ENCODE results near the gene ZNF853.

ZNF853 gene

GRCh38 chr7:6640246-6640721 is 24.9 kb downstream of the ZNF853 start:
- peaks cover 0 to 9% of the 10 kb centered on the region in 2 donors for H3K9me3 Mint-ChIP-seq
- DNase-seq (no peak), ATAC-seq (no peak)
- H3K4me3 Mint-ChIP-seq = no peak overlapping the region
- H3K27ac Mint-ChIP-seq = peak overlapping the region; percentile 55
- no peaks in the 10 kb centered on the region for H3K27me3 Mint-ChIP-seq
- H3K4me1 Mint-ChIP-seq = peaks cover 48% of the 10 kb centered on the region

- ATAC-seq (no peak), DNase-seq (no peak)
- Mint-ChIP-seq H3K27ac (peak overlapping the region in 1 of 2 donors; percentile 50), H3K4me1 (peaks cover 43% of the 10 kb centered on the region), H3K27me3 (no peaks in the 10 kb centered on the region), H3K9me3 (peaks cover 0 to 9% of the 10 kb centered on the region in 2 donors), H3K4me3 (no peak overlapping the region)
Measured at GRCh38 chr7:6641305-6642035, 26.1 kb downstream of the ZNF853 start.

GRCh38 chr7:6642239-6642839 is 26.9 kb downstream of the ZNF853 start:
- Mint-ChIP-seq H3K4me3 (no peak overlapping the region), H3K27ac (peak overlapping the region in 1 of 2 donors; percentile 88), H3K4me1 (peaks cover 41% of the 10 kb centered on the region), H3K9me3 (peaks cover 0 to 9% of the 10 kb centered on the region in 2 donors), H3K27me3 (no peaks in the 10 kb centered on the region)
- no peak for DNase-seq
- ATAC-seq = no peak

- DNase-seq (no peak), ATAC-seq (no peak)
- no peak overlapping the region for H3K4me3 Mint-ChIP-seq
- H3K27ac Mint-ChIP-seq = peak overlapping the region; percentile 37 to 74
- no peaks in the 10 kb centered on the region for H3K27me3 Mint-ChIP-seq
- peaks cover 0 to 9% of the 10 kb centered on the region in 2 donors for H3K9me3 Mint-ChIP-seq
- peaks cover 37% of the 10 kb centered on the region for H3K4me1 Mint-ChIP-seq
Measured at GRCh38 chr7:6642861-6643640, 27.6 kb downstream of the ZNF853 start.

GRCh38 chr7:6643915-6644625 is 28.7 kb downstream of the ZNF853 start:
- Mint-ChIP-seq H3K9me3 (peaks cover 0 to 9% of the 10 kb centered on the region in 2 donors), H3K4me1 (peaks cover 26% of the 10 kb centered on the region), H3K4me3 (no peak overlapping the region), H3K27me3 (no peaks in the 10 kb centered on the region), H3K27ac (peak overlapping the region in 1 of 2 donors; percentile 37)
- ATAC-seq = peak; percentile 16
- DNase-seq = no peak

GRCh38 chr7:6644728-6645127 is 29.3 kb downstream of the ZNF853 start:
- Mint-ChIP-seq H3K27me3 (no peaks in the 10 kb centered on the region), H3K27ac (no peak overlapping the region), H3K4me1 (peaks cover 20% of the 10 kb centered on the region), H3K9me3 (peaks cover 0 to 8% of the 10 kb centered on the region in 2 donors), H3K4me3 (no peak overlapping the region)
- ATAC-seq = no peak
- no peak for DNase-seq

GRCh38 chr7:6646465-6646864 is 31.1 kb downstream of the ZNF853 start:
- Mint-ChIP-seq H3K27me3 (no peaks in the 10 kb centered on the region), H3K9me3 (peaks cover 0 to 9% of the 10 kb centered on the region in 2 donors), H3K4me3 (no peak overlapping the region), H3K4me1 (peaks cover 9% of the 10 kb centered on the region), H3K27ac (peak overlapping the region in 1 of 2 donors; percentile 91)
- DNase-seq (no peak), ATAC-seq (no peak)

- peak overlapping the region in 1 of 2 donors; percentile 27 for H3K27ac Mint-ChIP-seq
- peaks cover 0 to 9% of the 10 kb centered on the region in 2 donors for H3K9me3 Mint-ChIP-seq
- ATAC-seq (peak; percentile 8), DNase-seq (no peak)
- no peaks in the 10 kb centered on the region for H3K27me3 Mint-ChIP-seq
- no peak overlapping the region for H3K4me3 Mint-ChIP-seq
- H3K4me1 Mint-ChIP-seq = peaks cover 4% of the 10 kb centered on the region
Measured at GRCh38 chr7:6647080-6647479, 31.7 kb downstream of the ZNF853 start.

GRCh38 chr7:6647541-6647940 is 32.1 kb downstream of the ZNF853 start:
- Mint-ChIP-seq H3K27ac (no peak overlapping the region), H3K9me3 (peaks cover 0 to 9% of the 10 kb centered on the region in 2 donors), H3K27me3 (no peaks in the 10 kb centered on the region), H3K4me3 (no peak overlapping the region), H3K4me1 (no peaks in the 10 kb centered on the region)
- no peak for ATAC-seq
- no peak for DNase-seq

- Mint-ChIP-seq H3K9me3 (peaks cover 0 to 9% of the 10 kb centered on the region in 2 donors), H3K27me3 (no peaks in the 10 kb centered on the region), H3K4me3 (no peak overlapping the region), H3K27ac (peak overlapping the region in 1 of 2 donors; percentile 5), H3K4me1 (no peaks in the 10 kb centered on the region)
- ATAC-seq = no peak
- no peak for DNase-seq
Measured at GRCh38 chr7:6648066-6648814, 32.8 kb downstream of the ZNF853 start.

- ATAC-seq (no peak), DNase-seq (no peak)
- Mint-ChIP-seq H3K9me3 (peaks cover 0 to 9% of the 10 kb centered on the region in 2 donors), H3K27me3 (no peaks in the 10 kb centered on the region), H3K4me1 (no peaks in the 10 kb centered on the region), H3K4me3 (no peak overlapping the region), H3K27ac (no peak overlapping the region)
Measured at GRCh38 chr7:6648815-6649104, 33.4 kb downstream of the ZNF853 start.

- H3K9me3 Mint-ChIP-seq = peaks cover 0 to 9% of the 10 kb centered on the region in 2 donors
- H3K27ac Mint-ChIP-seq = no peak overlapping the region
- no peak for ATAC-seq
Measured at GRCh38 chr7:6649241-6649961, 34.0 kb downstream of the ZNF853 start.

GRCh38 chr7:6650086-6650485 is 34.7 kb downstream of the ZNF853 start:
- Mint-ChIP-seq H3K9me3 (peaks cover 0 to 9% of the 10 kb centered on the region in 2 donors), H3K4me1 (no peaks in the 10 kb centered on the region), H3K27me3 (no peaks in the 10 kb centered on the region), H3K4me3 (no peak overlapping the region), H3K27ac (no peak overlapping the region)
- no peak for DNase-seq
- ATAC-seq = no peak

More at GRCh38 chr7:6649241-6649961, 34.0 kb downstream of the ZNF853 start:
- Mint-ChIP-seq H3K27me3 (no peaks in the 10 kb centered on the region), H3K4me1 (no peaks in the 10 kb centered on the region), H3K4me3 (no peak overlapping the region)
- no peak for DNase-seq

GRCh38 chr7:6650521-6651011 is 35.2 kb downstream of the ZNF853 start:
- H3K9me3 Mint-ChIP-seq = peaks cover 0 to 9% of the 10 kb centered on the region in 2 donors
- H3K27me3 Mint-ChIP-seq = no peaks in the 10 kb centered on the region
- no peaks in the 10 kb centered on the region for H3K4me1 Mint-ChIP-seq
- no peak for ATAC-seq
- H3K4me3 Mint-ChIP-seq = no peak overlapping the region
- H3K27ac Mint-ChIP-seq = peak overlapping the region in 1 of 2 donors; percentile 74
- no peak for DNase-seq

All from stimulated activated naive CD8-positive, alpha-beta T cell treated with anti-CD3 and anti-CD28 coated beads, Interleukin-15, amount 100 ng/mL, for 72 hours (primary cell).